Adrenal gland (tissue), 12 donors: ENCODE data around the gene UBE3B. TPM values are rescaled to one million over a fixed set of nuclear protein-coding genes. Genes with fewer than 3 reads are reported as not detected.

Source experiments
- DNase-seq, 7 donors: peaks; one replicate each; pipeline ENCODE4 v3.0.0-alpha.2; 2019 to 2020
- H3K27ac ChIP-seq, 5 donors: fragments of 200-600 bp; sonication (generic) in 4 of 5; 1 replicate in 3 of 5; 2 replicates in 2 of 5; pipeline versions ENCODE4 v1.5.1 to v1.8.0; 2016 to 2020; ENCODE audit warnings: mild to moderate bottlenecking in 1 of 5
- H3K27me3 ChIP-seq: fragments of 200-600 bp; 2 replicates; pipeline ENCODE4 v1.8.0; 2021
- H3K36me3 ChIP-seq, 2 donors: fragments of 200-600 bp; replicated peaks in 1 of 2; 1 replicate in 1 of 2; 2 replicates in 1 of 2; pipeline versions ENCODE4 v1.5.1 to v1.8.0; 2018 to 2022
- H3K4me1 ChIP-seq, 2 donors: fragments of 200-600 bp; replicated peaks in 1 of 2; 1 replicate in 1 of 2; 2 replicates in 1 of 2; pipeline versions ENCODE4 v1.5.1 to v1.8.0; 2018 to 2021
- H3K4me3 ChIP-seq, 4 donors: fragments of 200-600 bp; sonication (generic) in 3 of 4; one replicate each; pipeline ENCODE4 v1.5.1; 2016 to 2018
- H3K9me3 ChIP-seq, 3 donors: fragments of 200-600 bp; sonication (generic) in 1 of 3; replicated peaks in 1 of 3; 1 replicate in 2 of 3; 2 replicates in 1 of 3; pipeline versions ENCODE4 v1.5.1 to v1.8.0; 2016 to 2021
- POLR2A ChIP-seq, 2 donors: fragments of 450-650 bp; IDR thresholded peaks; one replicate each; pipeline ENCODE4 v1.6.1; 2017; ENCODE audit warnings: antibody characterized with exemption in 2 of 2, mild to moderate bottlenecking in 2 of 2, moderate library complexity in 1 of 2
- WGBS, 4 donors: extraction: QIAGEN DNeasy Blood & Tissue Kit in 2 of 4; methylation state at CpG; one replicate each; pipeline versions ENCODE4 v1.1.5 to v1.1.7; 2013 to 2017; 5-methylcytosine and 5-hydroxymethylcytosine counted together
- intact Hi-C, 2 donors: fragments of 100-400 bp; cut with DNase I; formaldehyde crosslinking; loops; one replicate each; pipeline versions ENCODE4 v1.14.1 to v1.15.0; 2022 to 2023
- polyA plus RNA-seq, 3 donors: library from polyadenylated mRNA; stranded (reverse); fragments of 200-250 nt in 2 of 3; fragments of 350-450 nt in 1 of 3; fragmentation: Illumina TruSeq in 1 of 3; extraction: RNeasy Lipid Tissue Mini Kit (QIAGEN cat#74804) in 1 of 3; gene quantifications; one replicate each; pipeline ENCODE4 v1.2.3, GENCODE V29; 2013 to 2014
- total RNA-seq, 9 donors: library from RNA; depleted of rRNA in 4 of 9; stranded (reverse); fragments of >200 nt in 4 of 9; fragments of 120-200 nt in 1 of 9; fragmentation: NEBNext Ultra II Directional in 1 of 9; extraction: Animal tissue kit (Norgen Biotek cat#: 25700) in 1 of 9; gene quantifications; one replicate each; pipeline versions ENCODE4 v1.1.0 to v1.2.4, GENCODE V29; 2013 to 2023
- TF ChIP-seq, protein P1 (sequence below), 6 experiments: fragments of 450-650 bp in 4 of 6; fragments of 200-600 bp in 2 of 6; sonication (generic) in 1 of 6; IDR thresholded peaks; 1 replicate in 5 of 6; 2 replicates in 1 of 6; pipeline versions ENCODE4 v1.5.1 to v1.8.0; 2016 to 2021; ENCODE audit warnings: antibody characterized with exemption in 6 of 6, mild to moderate bottlenecking in 2 of 6, moderate library complexity in 1 of 6
- donor health status: healthy with polysubstance abuse.
- donor health status: Bipolar disorder and iron deficiency.
- donor health status: DM: yes; HTN: yes; CAD: no.
- donor health status: DM: no; HTN: no; CAD: no.
- donor health status: DM: no; HTN: no; CAD: no.
- donor health status: DM: yes; HTN: yes; CAD: no.

UBE3B gene
- total and polyA plus RNA-seq, 12 donors: 16.0 to 79.5 (median 39.5) TPM

DNA sequence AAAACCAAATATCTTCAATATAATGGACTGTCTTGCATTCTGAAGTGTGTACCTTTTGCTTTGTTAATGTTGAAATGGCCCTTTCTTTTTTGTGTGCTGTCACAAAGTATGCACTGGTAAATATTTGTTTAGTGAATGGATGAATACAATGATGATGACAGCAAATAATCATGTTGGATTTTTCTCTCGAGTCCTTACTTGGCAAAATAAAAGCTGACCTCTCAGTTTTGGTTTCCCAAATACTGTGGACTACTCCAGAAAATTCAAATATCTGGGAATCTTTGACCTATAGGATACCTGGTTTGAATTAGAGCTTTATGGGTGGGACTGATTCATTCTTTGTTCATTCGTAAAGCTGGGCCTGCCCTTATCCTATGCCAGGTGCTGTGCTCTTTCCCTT, 5.5 kb downstream of the UBE3B start:
- intact Hi-C loops: no loop called here
- Histone ChIP-seq H3K27ac (no peak overlapping the region), H3K4me3 (no peak overlapping the region), H3K27me3 (no peaks in the 10 kb centered on the region), H3K4me1 (peaks cover 0 to 15% of the 10 kb centered on the region in 2 donors), H3K9me3 (no peaks in the 10 kb centered on the region), H3K36me3 (peaks cover 0 to 47% of the 10 kb centered on the region in 2 donors)
- TF ChIP-seq POLR2A (IDR thresholded peaks at IDR 0.05): no peak
- TF ChIP-seq, protein P1, sequence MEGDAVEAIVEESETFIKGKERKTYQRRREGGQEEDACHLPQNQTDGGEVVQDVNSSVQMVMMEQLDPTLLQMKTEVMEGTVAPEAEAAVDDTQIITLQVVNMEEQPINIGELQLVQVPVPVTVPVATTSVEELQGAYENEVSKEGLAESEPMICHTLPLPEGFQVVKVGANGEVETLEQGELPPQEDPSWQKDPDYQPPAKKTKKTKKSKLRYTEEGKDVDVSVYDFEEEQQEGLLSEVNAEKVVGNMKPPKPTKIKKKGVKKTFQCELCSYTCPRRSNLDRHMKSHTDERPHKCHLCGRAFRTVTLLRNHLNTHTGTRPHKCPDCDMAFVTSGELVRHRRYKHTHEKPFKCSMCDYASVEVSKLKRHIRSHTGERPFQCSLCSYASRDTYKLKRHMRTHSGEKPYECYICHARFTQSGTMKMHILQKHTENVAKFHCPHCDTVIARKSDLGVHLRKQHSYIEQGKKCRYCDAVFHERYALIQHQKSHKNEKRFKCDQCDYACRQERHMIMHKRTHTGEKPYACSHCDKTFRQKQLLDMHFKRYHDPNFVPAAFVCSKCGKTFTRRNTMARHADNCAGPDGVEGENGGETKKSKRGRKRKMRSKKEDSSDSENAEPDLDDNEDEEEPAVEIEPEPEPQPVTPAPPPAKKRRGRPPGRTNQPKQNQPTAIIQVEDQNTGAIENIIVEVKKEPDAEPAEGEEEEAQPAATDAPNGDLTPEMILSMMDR (IDR thresholded peaks at IDR 0.05): no peak
- no peak for DNase-seq
- 59 to 78% (median 75%) methylated on average over 2 of the region's 2 CpGs for WGBS, 4 donors

DNA sequence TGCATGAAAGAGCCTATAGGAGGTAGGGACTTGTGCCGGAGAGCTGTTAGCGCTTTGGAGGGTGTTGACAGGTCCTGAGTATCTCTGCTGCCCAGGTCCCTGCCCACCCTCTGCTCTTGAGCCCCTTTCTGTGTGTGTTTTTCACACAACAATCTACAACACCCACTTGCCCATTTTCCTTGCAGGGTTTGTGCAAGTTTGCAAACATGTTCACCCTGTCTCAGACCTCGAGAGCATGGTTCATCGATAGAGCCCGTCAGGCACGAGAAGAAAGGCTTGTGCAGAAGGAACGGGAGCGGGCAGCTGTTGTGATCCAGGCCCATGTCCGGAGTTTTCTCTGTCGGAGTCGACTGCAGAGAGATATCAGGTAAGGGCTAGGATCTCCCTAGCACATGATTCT, 5.9 kb downstream of the UBE3B start:
- Histone ChIP-seq H3K36me3 (peaks cover 0 to 51% of the 10 kb centered on the region in 2 donors), H3K27me3 (no peaks in the 10 kb centered on the region), H3K9me3 (no peaks in the 10 kb centered on the region), H3K4me1 (peaks cover 0 to 11% of the 10 kb centered on the region in 2 donors), H3K4me3 (no peak overlapping the region), H3K27ac (no peak overlapping the region)
- intact Hi-C loops: no loop called here
- 88 to 97% (median 96%) methylated on average over 11 of the region's 11 CpGs for WGBS, 4 donors
- TF ChIP-seq, protein P1 (IDR thresholded peaks at IDR 0.05): no peak
- no peak for TF ChIP-seq POLR2A (IDR thresholded peaks at IDR 0.05)
- DNase-seq: peak in 1 of 7 donors; percentile 29

DNA sequence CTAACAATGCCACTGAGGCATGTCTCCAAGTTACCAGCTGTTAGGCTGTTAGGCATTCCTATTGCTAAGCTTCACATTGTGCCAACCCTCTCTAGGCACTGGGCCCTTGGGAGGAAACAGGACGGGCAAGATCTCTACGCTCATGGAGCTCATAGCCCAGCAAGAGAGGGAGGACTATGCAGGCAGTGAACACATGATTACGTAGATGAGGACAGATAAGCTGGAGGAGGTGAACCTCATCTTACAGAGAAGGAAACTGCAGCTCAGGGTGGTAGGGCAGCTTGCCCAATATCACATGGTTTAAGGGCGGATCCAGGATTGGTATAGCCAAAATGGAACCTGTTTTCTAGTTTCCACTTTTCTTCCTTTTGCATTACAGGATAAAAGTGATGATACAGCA, 7.8 kb downstream of the UBE3B start:
- intact Hi-C loops: no loop called here
- Histone ChIP-seq H3K36me3 (peaks cover 0 to 70% of the 10 kb centered on the region in 2 donors), H3K4me1 (no peaks in the 10 kb centered on the region), H3K27me3 (no peaks in the 10 kb centered on the region), H3K9me3 (no peaks in the 10 kb centered on the region), H3K4me3 (no peak overlapping the region), H3K27ac (no peak overlapping the region)
- no peak for TF ChIP-seq POLR2A (IDR thresholded peaks at IDR 0.05)
- TF ChIP-seq, protein P1 (IDR thresholded peaks at IDR 0.05): no peak
- DNase-seq: peak in 1 of 7 donors; percentile 11
- 91 to 95% (median 94%) methylated on average over 4 of the region's 4 CpGs for WGBS, 4 donors

DNA sequence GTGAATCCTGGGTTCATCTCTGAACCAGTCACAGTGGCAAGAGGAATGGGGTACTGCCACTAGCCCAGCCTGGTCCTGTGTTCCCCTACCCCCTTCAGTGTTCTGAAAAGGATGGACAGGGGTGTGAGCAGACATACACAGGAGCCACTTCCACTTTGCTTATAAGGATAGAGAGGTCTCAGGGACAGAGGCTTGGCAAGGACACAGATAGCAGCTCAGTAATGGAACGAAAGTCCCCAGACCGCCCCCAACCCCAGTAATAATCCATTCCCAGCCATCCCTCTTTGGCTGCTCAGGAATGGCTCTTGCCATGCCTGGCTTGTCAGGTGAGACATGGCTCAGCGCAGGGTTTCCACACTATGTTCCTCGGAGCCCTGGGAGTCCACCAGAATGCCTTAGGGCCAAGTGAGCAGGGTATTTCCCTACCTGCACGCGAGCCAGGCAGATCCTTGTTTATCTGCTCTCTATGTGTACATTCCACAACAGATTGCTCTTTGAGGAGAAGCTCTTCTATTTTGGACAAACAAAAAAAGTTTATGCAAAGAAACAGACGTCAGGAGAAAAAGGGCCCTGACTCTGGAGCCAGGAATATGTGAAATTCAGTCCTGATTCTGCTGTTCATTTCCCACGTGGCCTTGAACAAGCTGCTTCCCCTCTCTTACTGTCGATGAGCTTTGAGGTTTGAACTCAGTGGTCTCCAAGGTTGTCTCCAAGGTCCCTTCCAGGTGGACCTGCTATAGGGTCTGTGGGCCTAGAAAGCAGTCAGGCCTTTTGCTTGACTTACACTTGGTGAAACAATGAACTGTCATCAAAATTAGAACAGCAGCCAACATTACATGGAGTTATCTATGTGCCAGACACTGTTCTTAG, 10.0 kb downstream of the UBE3B start:
- intact Hi-C loops: no loop called here
- no peak overlapping the region for H3K27ac ChIP-seq
- no peak for TF ChIP-seq POLR2A (IDR thresholded peaks at IDR 0.05)
- TF ChIP-seq, protein P1 (IDR thresholded peaks at IDR 0.05): no peak
- H3K27me3 ChIP-seq: no peaks in the 10 kb centered on the region
- H3K9me3 ChIP-seq: no peaks in the 10 kb centered on the region
- WGBS, 4 donors: 83 to 85% (median 84%) methylated on average over 9 of the region's 9 CpGs
- no peak overlapping the region for H3K4me3 ChIP-seq
- peak in 1 of 7 donors; percentile 41 for DNase-seq
- H3K4me1 ChIP-seq: no peaks in the 10 kb centered on the region
- peaks cover 0 to 92% of the 10 kb centered on the region in 2 donors for H3K36me3 ChIP-seq
